ENCODE measurements around the gene GJC2.

GJC2 gene

GRCh38 chr1:228176461-228177182, 26.9 kb downstream of the GJC2 start:
- no peak for DNase-seq (ENCODE audit: low read depth in 1 of 2, low spot score in 1 of 2)
- no peak overlapping the region for H3K27ac ChIP-seq (replicated peaks)
- no peaks in the 10 kb centered on the region for H3K27me3 ChIP-seq (ENCODE audit: insufficient read depth, poor library complexity, severe bottlenecking)
- no peak overlapping the region for H3K4me3 ChIP-seq (replicated peaks; ENCODE audit: insufficient read depth, low read length)
- TF ChIP-seq CTCF (IDR thresholded peaks at IDR 0.05; ENCODE audit: insufficient read depth, low read length) (no peak), GABPA (IDR thresholded peaks at IDR 0.05; ENCODE audit: low read depth) (no peak), SPI1 (IDR thresholded peaks at IDR 0.05; ENCODE audit: borderline replicate concordance, low read depth) (no peak), POLR2AphosphoS5 (IDR thresholded peaks at IDR 0.05; ENCODE audit: low read depth) (no peak)
- TF ChIP-seq, protein P1, sequence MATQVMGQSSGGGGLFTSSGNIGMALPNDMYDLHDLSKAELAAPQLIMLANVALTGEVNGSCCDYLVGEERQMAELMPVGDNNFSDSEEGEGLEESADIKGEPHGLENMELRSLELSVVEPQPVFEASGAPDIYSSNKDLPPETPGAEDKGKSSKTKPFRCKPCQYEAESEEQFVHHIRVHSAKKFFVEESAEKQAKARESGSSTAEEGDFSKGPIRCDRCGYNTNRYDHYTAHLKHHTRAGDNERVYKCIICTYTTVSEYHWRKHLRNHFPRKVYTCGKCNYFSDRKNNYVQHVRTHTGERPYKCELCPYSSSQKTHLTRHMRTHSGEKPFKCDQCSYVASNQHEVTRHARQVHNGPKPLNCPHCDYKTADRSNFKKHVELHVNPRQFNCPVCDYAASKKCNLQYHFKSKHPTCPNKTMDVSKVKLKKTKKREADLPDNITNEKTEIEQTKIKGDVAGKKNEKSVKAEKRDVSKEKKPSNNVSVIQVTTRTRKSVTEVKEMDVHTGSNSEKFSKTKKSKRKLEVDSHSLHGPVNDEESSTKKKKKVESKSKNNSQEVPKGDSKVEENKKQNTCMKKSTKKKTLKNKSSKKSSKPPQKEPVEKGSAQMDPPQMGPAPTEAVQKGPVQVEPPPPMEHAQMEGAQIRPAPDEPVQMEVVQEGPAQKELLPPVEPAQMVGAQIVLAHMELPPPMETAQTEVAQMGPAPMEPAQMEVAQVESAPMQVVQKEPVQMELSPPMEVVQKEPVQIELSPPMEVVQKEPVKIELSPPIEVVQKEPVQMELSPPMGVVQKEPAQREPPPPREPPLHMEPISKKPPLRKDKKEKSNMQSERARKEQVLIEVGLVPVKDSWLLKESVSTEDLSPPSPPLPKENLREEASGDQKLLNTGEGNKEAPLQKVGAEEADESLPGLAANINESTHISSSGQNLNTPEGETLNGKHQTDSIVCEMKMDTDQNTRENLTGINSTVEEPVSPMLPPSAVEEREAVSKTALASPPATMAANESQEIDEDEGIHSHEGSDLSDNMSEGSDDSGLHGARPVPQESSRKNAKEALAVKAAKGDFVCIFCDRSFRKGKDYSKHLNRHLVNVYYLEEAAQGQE (IDR thresholded peaks at IDR 0.05; ENCODE audit: insufficient replicate concordance, low read depth) = no peak

DNA sequence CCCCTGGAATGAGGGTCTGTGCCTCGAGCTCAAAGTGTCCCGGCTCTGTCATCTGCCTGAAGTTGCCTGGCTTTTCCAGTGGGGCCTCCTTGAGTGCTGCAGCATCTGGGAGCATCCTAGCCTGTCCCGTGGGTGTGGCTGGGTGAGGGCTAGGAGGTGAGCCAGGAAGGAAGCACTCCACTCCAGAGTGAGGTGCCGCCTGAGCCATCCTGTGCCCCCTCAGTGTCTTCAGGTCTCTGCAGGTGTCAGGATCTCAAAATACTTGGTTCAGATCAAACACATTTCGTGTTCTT, 27.4 kb downstream of the GJC2 start:
- TF ChIP-seq, protein P1 (IDR thresholded peaks at IDR 0.05; ENCODE audit: insufficient replicate concordance, low read depth) = no peak
- no peak for TF ChIP-seq SPI1 (IDR thresholded peaks at IDR 0.05; ENCODE audit: borderline replicate concordance, low read depth)
- TF ChIP-seq GABPA (IDR thresholded peaks at IDR 0.05; ENCODE audit: low read depth) = no peak
- no peak for TF ChIP-seq CTCF (IDR thresholded peaks at IDR 0.05; ENCODE audit: insufficient read depth, low read length)
- no peak for DNase-seq (ENCODE audit: low read depth in 1 of 2, low spot score in 1 of 2)
- Histone ChIP-seq H3K27me3 (ENCODE audit: insufficient read depth, poor library complexity, severe bottlenecking) (no peaks in the 10 kb centered on the region), H3K4me3 (replicated peaks; ENCODE audit: insufficient read depth, low read length) (no peak overlapping the region), H3K27ac (replicated peaks) (no peak overlapping the region)

DNA sequence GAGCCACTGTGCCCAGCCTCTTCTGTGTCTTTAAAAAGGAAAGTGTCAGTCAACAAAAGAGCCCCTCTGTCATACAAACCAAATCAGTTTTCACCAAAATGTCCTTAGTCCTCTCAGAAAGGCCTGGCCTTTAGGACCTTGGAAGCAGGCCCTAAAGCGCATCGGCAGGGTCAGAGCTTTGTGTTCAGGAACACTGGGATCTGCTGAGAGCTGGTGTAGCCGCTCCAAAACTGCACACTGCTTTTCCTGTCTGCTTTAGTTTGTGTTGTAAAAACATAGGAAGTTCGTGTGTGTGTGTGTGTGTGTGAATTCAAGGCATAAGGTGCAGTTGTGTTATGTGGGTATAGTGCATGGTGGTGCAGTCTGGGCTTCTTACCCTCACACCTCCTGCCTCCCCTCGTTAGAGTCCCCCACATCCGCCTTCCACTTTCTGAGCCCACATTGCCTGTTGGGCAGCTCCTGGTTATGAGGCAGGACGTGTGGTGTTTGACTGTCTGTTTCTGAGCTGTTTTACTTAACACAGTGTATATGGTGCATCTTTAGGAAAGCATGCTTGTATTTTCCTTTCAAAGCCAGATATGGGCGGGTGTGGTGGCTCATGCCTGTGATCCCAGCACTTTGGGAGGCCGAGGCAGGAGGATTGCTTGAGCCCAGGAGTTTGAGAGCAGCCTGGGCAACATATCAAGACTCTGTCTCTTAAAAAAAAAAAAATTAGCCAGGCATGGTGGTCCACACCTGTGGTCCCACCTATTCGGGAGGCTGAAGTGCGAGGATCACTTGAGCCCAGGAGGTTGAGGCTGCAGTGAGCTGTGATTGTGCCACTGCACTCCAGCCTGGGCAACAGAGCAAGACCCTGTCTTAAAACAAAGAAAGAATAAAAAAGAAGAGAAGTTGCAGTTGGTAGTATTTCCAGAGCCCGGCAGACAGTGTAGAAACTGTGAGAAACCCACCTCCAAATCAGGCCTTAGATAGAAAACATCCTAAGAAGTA, 28.3 kb downstream of the GJC2 start:
- Histone ChIP-seq H3K27ac (replicated peaks) (no peak overlapping the region), H3K27me3 (ENCODE audit: insufficient read depth, poor library complexity, severe bottlenecking) (no peaks in the 10 kb centered on the region), H3K4me3 (replicated peaks; ENCODE audit: insufficient read depth, low read length) (no peak overlapping the region)
- DNase-seq (ENCODE audit: low read depth in 1 of 2, low spot score in 1 of 2) = no peak
- TF ChIP-seq POLR2AphosphoS5 (IDR thresholded peaks at IDR 0.05; ENCODE audit: low read depth) (no peak), GABPA (IDR thresholded peaks at IDR 0.05; ENCODE audit: low read depth) (no peak)
- TF ChIP-seq, protein P1 (IDR thresholded peaks at IDR 0.05; ENCODE audit: insufficient replicate concordance, low read depth) = no peak

Measured in HL-60 (cell line).